ENCODE results near the gene FKBP2.
A peak's percentile ranks its signal among the peaks of the same experiment; 100 is the strongest.

FKBP2 gene

GRCh38 chr11:64219755-64220154, 21.1 kb upstream of the FKBP2 start:
- DNase-seq = no peak

GRCh38 chr11:64220271-64220670, 20.6 kb upstream of the FKBP2 start:
- DNase-seq = no peak

- DNase-seq = no peak
Measured at GRCh38 chr11:64220798-64221197, 20.1 kb upstream of the FKBP2 start.

GRCh38 chr11:64222651-64223000, 18.3 kb upstream of the FKBP2 start:
- DNase-seq = no peak

- DNase-seq = no peak
Measured at GRCh38 chr11:64223001-64223651, 17.8 kb upstream of the FKBP2 start.

GRCh38 chr11:64224151-64224890, 16.6 kb upstream of the FKBP2 start:
- no peak for DNase-seq

GRCh38 chr11:64224891-64225607, 15.8 kb upstream of the FKBP2 start:
- no peak for DNase-seq

- peak; percentile 98 for DNase-seq
Measured at GRCh38 chr11:64225608-64226506, 15.0 kb upstream of the FKBP2 start, which contains the start of the genes NUDT22 and TRPT1. Gene NUDT22 (plus strand): TSS chr11:64226274. CDS start chr11:64226653, 379 bp downstream. Gene TRPT1 (minus strand): TSS chr11:64226186. CDS start chr11:64225860, 326 bp downstream.

GRCh38 chr11:64226507-64227051, 14.3 kb upstream of the FKBP2 start:
- peak; percentile 83 for DNase-seq

GRCh38 chr11:64227405-64227956, 13.4 kb upstream of the FKBP2 start:
- no peak for DNase-seq

GRCh38 chr11:64229090-64229743, 11.7 kb upstream of the FKBP2 start:
- DNase-seq = no peak

GRCh38 chr11:64229744-64230170, 11.1 kb upstream of the FKBP2 start:
- no peak for DNase-seq

- DNase-seq = peak; percentile 95
Measured at GRCh38 chr11:64230171-64230984, 10.5 kb upstream of the FKBP2 start, which contains the start of gene DNAJC4. Gene DNAJC4 (plus strand): TSS chr11:64230548. CDS start chr11:64230855, 307 bp downstream.

GRCh38 chr11:64230985-64231365, 9.9 kb upstream of the FKBP2 start:
- no peak for DNase-seq

- DNase-seq = no peak
Measured at GRCh38 chr11:64231546-64231945, 9.3 kb upstream of the FKBP2 start.

- DNase-seq = no peak
Measured at GRCh38 chr11:64232182-64232966, 8.5 kb upstream of the FKBP2 start.

- DNase-seq = no peak
Measured at GRCh38 chr11:64232967-64233315, 8.0 kb upstream of the FKBP2 start.

GRCh38 chr11:64233913-64234586, 6.8 kb upstream of the FKBP2 start, which contains the start of gene VEGFB:
Gene VEGFB (plus strand): TSS chr11:64234584. CDS start chr11:64234834, 250 bp downstream.
- DNase-seq = peak; percentile 91

All from activated effector memory CD4-positive, alpha-beta T cell treated with anti-CD3 and anti-CD28 coated beads, Interleukin-2, amount 50 U/mL, for 16 hours (primary cell).